ENCODE data around the gene DAPK1.

- TF ChIP-seq, protein P1, sequence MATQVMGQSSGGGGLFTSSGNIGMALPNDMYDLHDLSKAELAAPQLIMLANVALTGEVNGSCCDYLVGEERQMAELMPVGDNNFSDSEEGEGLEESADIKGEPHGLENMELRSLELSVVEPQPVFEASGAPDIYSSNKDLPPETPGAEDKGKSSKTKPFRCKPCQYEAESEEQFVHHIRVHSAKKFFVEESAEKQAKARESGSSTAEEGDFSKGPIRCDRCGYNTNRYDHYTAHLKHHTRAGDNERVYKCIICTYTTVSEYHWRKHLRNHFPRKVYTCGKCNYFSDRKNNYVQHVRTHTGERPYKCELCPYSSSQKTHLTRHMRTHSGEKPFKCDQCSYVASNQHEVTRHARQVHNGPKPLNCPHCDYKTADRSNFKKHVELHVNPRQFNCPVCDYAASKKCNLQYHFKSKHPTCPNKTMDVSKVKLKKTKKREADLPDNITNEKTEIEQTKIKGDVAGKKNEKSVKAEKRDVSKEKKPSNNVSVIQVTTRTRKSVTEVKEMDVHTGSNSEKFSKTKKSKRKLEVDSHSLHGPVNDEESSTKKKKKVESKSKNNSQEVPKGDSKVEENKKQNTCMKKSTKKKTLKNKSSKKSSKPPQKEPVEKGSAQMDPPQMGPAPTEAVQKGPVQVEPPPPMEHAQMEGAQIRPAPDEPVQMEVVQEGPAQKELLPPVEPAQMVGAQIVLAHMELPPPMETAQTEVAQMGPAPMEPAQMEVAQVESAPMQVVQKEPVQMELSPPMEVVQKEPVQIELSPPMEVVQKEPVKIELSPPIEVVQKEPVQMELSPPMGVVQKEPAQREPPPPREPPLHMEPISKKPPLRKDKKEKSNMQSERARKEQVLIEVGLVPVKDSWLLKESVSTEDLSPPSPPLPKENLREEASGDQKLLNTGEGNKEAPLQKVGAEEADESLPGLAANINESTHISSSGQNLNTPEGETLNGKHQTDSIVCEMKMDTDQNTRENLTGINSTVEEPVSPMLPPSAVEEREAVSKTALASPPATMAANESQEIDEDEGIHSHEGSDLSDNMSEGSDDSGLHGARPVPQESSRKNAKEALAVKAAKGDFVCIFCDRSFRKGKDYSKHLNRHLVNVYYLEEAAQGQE (IDR thresholded peaks at IDR 0.05; ENCODE audit: borderline replicate concordance), result no peak
- TF ChIP-seq, protein P2, sequence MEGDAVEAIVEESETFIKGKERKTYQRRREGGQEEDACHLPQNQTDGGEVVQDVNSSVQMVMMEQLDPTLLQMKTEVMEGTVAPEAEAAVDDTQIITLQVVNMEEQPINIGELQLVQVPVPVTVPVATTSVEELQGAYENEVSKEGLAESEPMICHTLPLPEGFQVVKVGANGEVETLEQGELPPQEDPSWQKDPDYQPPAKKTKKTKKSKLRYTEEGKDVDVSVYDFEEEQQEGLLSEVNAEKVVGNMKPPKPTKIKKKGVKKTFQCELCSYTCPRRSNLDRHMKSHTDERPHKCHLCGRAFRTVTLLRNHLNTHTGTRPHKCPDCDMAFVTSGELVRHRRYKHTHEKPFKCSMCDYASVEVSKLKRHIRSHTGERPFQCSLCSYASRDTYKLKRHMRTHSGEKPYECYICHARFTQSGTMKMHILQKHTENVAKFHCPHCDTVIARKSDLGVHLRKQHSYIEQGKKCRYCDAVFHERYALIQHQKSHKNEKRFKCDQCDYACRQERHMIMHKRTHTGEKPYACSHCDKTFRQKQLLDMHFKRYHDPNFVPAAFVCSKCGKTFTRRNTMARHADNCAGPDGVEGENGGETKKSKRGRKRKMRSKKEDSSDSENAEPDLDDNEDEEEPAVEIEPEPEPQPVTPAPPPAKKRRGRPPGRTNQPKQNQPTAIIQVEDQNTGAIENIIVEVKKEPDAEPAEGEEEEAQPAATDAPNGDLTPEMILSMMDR (IDR thresholded peaks at IDR 0.05; ENCODE audit: poor library complexity, severe bottlenecking), result no peak
- no peak for TF ChIP-seq EP300 (conservative IDR thresholded peaks at IDR 0.05; ENCODE audit: poor library complexity, severe bottlenecking)
- no peak for TF ChIP-seq RAD21 (conservative IDR thresholded peaks at IDR 0.05)
- TF ChIP-seq EZH2 (IDR thresholded peaks at IDR 0.05; ENCODE audit: borderline replicate concordance, insufficient read depth, low read length, poor library complexity, severe bottlenecking), result no peak
- no peak for TF ChIP-seq TAF1 (IDR thresholded peaks at IDR 0.05; ENCODE audit: low read depth)
Measured at GRCh38 chr9:87713988-87714330, 216.3 kb downstream of the DAPK1 start.
